ENCODE measurements around the gene HK3.
"Not testable (repeated sequence)": the region's sequence is repeated elsewhere in the genome, so short reads cannot be mapped to it uniquely, and the experiment has no call there.

The HK3 gene

DNA sequence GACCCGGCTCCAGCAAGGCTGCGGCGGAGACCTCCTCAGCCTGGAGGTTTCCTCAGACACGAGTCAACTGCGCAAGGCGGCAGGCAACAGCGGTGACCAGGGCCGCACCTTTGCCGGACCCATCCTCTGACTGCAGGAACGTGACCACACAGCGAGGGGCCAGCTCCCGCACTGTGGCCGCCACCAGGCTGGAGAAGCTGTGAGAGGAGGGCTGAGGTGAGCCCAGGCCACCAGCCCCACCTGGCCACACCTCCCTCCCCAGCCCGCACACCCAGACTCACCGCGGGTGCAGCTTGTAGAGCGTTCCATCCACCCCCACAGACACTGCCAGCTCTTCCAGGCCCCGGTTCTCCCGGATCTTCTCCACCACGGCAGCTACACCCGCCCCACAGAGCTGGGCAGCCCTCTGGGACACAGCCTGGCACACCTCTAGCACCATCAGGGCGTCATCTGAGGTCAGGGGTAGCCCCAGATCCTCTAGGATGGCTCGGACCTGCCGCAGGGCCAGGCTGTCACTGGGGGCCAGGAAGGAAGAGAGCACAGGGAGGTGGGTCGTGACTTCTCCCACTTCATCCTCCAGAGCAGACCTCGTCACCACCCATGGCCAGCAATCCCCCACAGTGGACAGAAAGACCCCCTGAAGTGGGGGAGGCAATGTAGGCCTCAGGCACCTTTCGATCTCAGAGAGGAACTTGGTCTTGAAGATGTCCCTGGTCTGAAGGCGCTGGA is 18.0 kb downstream of the HK3 start:
- ATAC-seq (no peak), DNase-seq (ENCODE audit: low spot score in 2 of 2) (no peak)
- H3K4me3 Mint-ChIP-seq = no peak overlapping the region
- no peaks in the 10 kb centered on the region for H3K9me3 Mint-ChIP-seq
- H3K36me3 Mint-ChIP-seq = no peaks in the 10 kb centered on the region
- H3K27ac Mint-ChIP-seq = no peak overlapping the region
- H3K4me1 Mint-ChIP-seq = peaks cover 19% of the 10 kb centered on the region

GRCh38 chr5:176880366-176881020 is 18.7 kb downstream of the HK3 start:
- no peak for ATAC-seq
- Mint-ChIP-seq H3K27ac (no peak overlapping the region), H3K36me3 (peaks cover 4% of the 10 kb centered on the region)

GRCh38 chr5:176879663-176880361 is 19.3 kb downstream of the HK3 start:
- H3K27ac Mint-ChIP-seq = no peak overlapping the region

More at GRCh38 chr5:176880366-176881020, 18.7 kb downstream of the HK3 start:
- peaks cover 26% of the 10 kb centered on the region for H3K4me1 Mint-ChIP-seq
- DNase-seq (ENCODE audit: low spot score in 2 of 2) = no peak
- no peak overlapping the region for H3K4me3 Mint-ChIP-seq
- no peaks in the 10 kb centered on the region for H3K9me3 Mint-ChIP-seq

DNA sequence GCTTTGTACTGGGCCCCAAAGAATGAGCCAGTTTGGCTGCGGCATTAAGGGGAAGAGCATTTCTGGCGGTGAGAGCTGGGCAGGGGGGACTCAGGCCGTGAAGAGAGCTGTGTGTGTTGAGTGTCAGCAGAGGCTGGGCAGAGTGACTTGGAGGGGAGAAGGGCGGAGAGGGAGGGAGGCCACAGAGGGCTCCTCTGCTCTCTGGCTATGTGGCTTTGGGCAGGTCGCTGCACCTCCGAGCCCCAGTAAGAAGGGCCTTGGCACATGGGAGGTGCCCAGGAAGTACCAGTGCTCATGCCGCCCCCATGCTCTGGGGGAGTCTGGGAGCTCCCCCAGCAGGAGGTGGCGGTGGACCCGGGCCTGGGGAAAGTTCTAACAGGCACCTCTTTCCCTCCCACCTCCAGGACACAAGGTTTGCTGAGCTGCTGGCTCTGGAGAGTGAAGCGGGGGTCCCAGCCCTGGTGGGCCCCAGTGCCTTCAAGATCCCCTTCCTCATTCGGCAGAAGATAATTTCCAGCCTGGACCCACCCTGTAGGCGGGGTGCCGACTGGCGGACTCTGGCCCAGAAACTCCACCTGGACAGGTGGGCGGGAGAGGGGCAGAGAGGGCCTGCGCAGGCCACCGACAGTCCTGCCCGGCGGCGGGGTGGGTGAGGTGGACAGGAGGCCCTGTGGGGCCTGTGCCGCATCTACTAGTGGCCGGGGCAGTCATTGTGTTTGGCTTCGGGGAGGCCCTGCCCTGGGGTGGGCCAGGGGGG is 20.1 kb downstream of the HK3 start:
- DNase-seq (ENCODE audit: low spot score in 2 of 2) = no peak
- peaks cover 10% of the 10 kb centered on the region for H3K36me3 Mint-ChIP-seq
- H3K4me1 Mint-ChIP-seq = peaks cover 26% of the 10 kb centered on the region
- no peak for ATAC-seq
- H3K9me3 Mint-ChIP-seq = no peaks in the 10 kb centered on the region
- H3K4me3 Mint-ChIP-seq = no peak overlapping the region
- no peak overlapping the region for H3K27ac Mint-ChIP-seq

More at GRCh38 chr5:176879663-176880361, 19.3 kb downstream of the HK3 start:
- ATAC-seq (no peak), DNase-seq (ENCODE audit: low spot score in 2 of 2) (no peak)
- H3K4me3 Mint-ChIP-seq = no peak overlapping the region
- H3K4me1 Mint-ChIP-seq = peaks cover 30% of the 10 kb centered on the region
- H3K9me3 Mint-ChIP-seq = no peaks in the 10 kb centered on the region
- peaks cover 10% of the 10 kb centered on the region for H3K36me3 Mint-ChIP-seq

GRCh38 chr5:176878463-176878862 is 20.7 kb downstream of the HK3 start:
- H3K36me3 Mint-ChIP-seq = peaks cover 16% of the 10 kb centered on the region
- no peak overlapping the region for H3K4me3 Mint-ChIP-seq

DNA sequence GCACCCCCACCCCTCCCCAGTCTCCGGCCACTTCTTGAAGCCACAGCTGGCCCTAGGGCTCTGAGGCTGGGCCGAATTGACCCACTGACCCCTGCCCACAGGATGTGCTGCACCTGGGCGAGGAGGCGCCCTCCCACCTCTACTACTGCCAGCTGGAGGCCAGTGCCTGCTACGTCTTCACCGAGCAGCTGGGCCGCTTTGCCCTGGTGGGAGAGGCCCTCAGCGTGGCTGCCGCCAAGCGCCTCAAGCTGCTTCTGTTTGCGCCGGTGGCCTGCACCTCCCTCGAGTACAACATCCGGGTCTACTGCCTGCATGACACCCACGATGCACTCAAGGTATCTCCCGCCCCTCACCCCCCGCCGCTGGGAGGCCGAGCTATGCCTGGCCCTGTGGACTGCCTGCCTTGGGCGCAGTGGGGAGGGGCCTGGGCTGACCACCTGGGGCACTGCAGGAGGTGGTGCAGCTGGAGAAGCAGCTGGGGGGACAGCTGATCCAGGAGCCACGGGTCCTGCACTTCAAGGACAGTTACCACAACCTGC is 21.3 kb downstream of the HK3 start:
- DNase-seq (ENCODE audit: low spot score in 2 of 2) (no peak), ATAC-seq (no peak)
- no peak overlapping the region for H3K4me3 Mint-ChIP-seq
- H3K27ac Mint-ChIP-seq = no peak overlapping the region
- peaks cover 38% of the 10 kb centered on the region for H3K4me1 Mint-ChIP-seq
- peaks cover 4% of the 10 kb centered on the region for H3K9me3 Mint-ChIP-seq
- H3K36me3 Mint-ChIP-seq = peaks cover 22% of the 10 kb centered on the region

More at GRCh38 chr5:176878463-176878862, 20.7 kb downstream of the HK3 start:
- ATAC-seq (no peak), DNase-seq (ENCODE audit: low spot score in 2 of 2) (no peak)
- H3K4me1 Mint-ChIP-seq = peaks cover 32% of the 10 kb centered on the region
- no peaks in the 10 kb centered on the region for H3K9me3 Mint-ChIP-seq
- H3K27ac Mint-ChIP-seq = no peak overlapping the region

DNA sequence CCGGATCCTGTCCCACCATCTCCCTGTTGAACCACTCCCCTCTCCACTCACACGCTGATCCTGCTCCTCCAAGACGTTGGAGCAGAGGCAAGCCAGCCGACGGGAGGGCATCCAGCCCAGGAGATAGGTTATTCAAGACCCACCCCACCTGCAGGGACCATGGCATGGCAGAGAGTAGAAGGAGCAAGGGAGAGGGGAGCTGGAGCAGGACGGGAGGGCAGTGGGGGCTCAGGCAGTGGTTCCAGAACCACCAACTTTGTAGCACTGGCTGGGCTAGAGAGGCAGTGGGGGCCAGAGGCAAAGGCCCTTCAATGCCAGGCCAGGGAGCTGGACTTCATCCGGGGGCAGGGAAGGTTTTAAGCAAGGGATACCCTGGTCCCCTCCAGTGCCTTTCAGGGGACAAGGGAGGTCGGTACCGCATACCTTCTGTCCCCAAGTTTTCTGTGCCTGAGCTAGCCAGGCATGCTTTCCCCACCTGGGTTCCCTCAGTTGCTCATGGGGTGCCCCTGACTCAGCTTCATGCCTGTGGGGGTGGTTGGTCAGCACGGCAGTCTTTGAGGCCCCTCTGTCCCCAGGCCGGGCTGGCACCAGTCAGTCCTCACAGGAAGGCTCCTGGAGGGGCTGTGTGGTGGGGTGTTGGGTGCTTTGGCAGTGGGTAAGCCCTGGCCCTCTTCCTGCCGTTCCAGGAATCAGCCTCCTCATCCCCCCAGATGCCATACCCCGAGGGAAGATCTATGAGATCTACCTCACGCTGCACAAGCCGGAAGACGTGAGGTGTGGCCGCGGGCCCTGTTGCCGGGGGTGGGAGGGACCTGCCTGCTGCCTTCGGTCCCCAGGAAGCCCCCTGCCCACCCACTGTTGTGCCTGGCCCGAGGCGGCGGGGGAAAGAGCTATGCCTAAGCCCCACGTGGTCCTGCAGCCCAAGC is 22.4 kb downstream of the HK3 start:
- DNase-seq (ENCODE audit: low spot score in 2 of 2) = no peak
- peaks cover 39% of the 10 kb centered on the region for H3K4me1 Mint-ChIP-seq
- H3K4me3 Mint-ChIP-seq = no peak overlapping the region
- H3K27ac Mint-ChIP-seq = peak overlapping the region; percentile 41
- ATAC-seq = no peak
- peaks cover 24% of the 10 kb centered on the region for H3K36me3 Mint-ChIP-seq
- peaks cover 4% of the 10 kb centered on the region for H3K9me3 Mint-ChIP-seq

- Mint-ChIP-seq H3K4me1 (peaks cover 39% of the 10 kb centered on the region), H3K4me3 (peak overlapping the region; percentile 14), H3K9me3 (peaks cover 4% of the 10 kb centered on the region), H3K27ac (peak overlapping the region; percentile 41), H3K36me3 (peaks cover 24% of the 10 kb centered on the region)
- DNase-seq (ENCODE audit: low spot score in 2 of 2) (no peak), ATAC-seq (peak; percentile 62)
Measured at GRCh38 chr5:176875783-176876505, 23.2 kb downstream of the HK3 start.

- Mint-ChIP-seq H3K36me3 (peaks cover 24% of the 10 kb centered on the region), H3K4me3 (no peak overlapping the region), H3K9me3 (peaks cover 6% of the 10 kb centered on the region), H3K4me1 (peaks cover 46% of the 10 kb centered on the region), H3K27ac (peak overlapping the region; percentile 41)
- DNase-seq (ENCODE audit: low spot score in 2 of 2) = no peak
- no peak for ATAC-seq
Measured at GRCh38 chr5:176875014-176875550, 24.1 kb downstream of the HK3 start.

GRCh38 chr5:176874198-176874780 is 24.9 kb downstream of the HK3 start:
- H3K36me3 Mint-ChIP-seq = peaks cover 24% of the 10 kb centered on the region
- H3K27ac Mint-ChIP-seq = peak overlapping the region; percentile 85
- DNase-seq (ENCODE audit: low spot score in 2 of 2) (no peak), ATAC-seq (no peak)
- peaks cover 6% of the 10 kb centered on the region for H3K9me3 Mint-ChIP-seq
- peaks cover 48% of the 10 kb centered on the region for H3K4me1 Mint-ChIP-seq
- H3K4me3 Mint-ChIP-seq = no peak overlapping the region

- no peak for ATAC-seq
- H3K4me3 Mint-ChIP-seq = no peak overlapping the region
- DNase-seq (ENCODE audit: low spot score in 2 of 2) = no peak
- peaks cover 48% of the 10 kb centered on the region for H3K4me1 Mint-ChIP-seq
- peaks cover 6% of the 10 kb centered on the region for H3K9me3 Mint-ChIP-seq
- peak overlapping the region; percentile 85 for H3K27ac Mint-ChIP-seq
- peaks cover 24% of the 10 kb centered on the region for H3K36me3 Mint-ChIP-seq
Measured at GRCh38 chr5:176873541-176874172, 25.5 kb downstream of the HK3 start.

DNA sequence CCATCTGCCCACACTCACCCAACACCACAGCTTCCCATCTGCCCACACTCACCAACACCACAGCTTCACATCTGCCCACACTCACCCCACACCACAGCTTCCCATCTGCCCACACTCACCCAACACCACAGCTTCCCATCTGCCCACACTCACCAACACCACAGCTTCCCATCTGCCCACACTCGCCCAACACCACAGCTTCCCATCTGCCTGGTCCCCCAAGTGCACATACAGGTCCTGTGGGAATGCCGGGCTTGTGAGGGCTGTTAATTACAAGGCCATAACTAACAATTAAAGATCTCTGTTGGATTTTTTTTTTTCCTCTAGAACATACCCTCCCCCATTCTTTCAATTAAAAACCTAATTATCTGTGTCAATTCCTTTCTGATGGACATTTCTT is 26.1 kb downstream of the HK3 start:
- peak overlapping the region; percentile 85 for H3K27ac Mint-ChIP-seq
- not testable (repeated sequence) for DNase-seq (ENCODE audit: low spot score in 2 of 2); H3K9me3 Mint-ChIP-seq; ATAC-seq; H3K4me3 Mint-ChIP-seq
- H3K36me3 Mint-ChIP-seq = peaks cover 24% of the 10 kb centered on the region
- H3K4me1 Mint-ChIP-seq = peaks cover 48% of the 10 kb centered on the region

DNA sequence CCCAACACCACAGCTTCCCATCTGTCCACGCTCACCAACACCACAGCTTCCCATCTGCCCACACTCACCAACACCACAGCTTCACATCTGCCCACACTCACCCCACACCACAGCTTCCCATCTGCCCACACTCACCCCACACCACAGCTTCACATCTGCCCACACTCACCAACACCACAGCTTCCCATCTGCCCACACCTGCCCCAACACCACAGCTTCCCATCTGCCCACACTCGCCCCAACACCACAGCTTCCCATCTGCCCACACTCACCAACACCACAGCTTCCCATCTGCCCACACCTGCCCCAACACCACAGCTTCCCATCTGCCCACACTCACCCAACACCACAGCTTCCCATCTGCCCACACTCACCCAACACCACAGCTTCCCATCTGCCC is 26.6 kb downstream of the HK3 start:
- peak overlapping the region; percentile 85 for H3K27ac Mint-ChIP-seq
- H3K36me3 Mint-ChIP-seq = peaks cover 24% of the 10 kb centered on the region
- DNase-seq (ENCODE audit: low spot score in 2 of 2); H3K4me3 Mint-ChIP-seq; H3K9me3 Mint-ChIP-seq; ATAC-seq: not testable (repeated sequence)
- H3K4me1 Mint-ChIP-seq = peaks cover 48% of the 10 kb centered on the region

All from stimulated activated effector memory CD8-positive, alpha-beta T cell treated with anti-CD3 and anti-CD28 coated beads, Interleukin-12 subunit alpha, Interleukin-12 subunit beta, amount 100 ng/mL, for 72 hours (primary cell).